Stimulated activated CD8-positive, alpha-beta memory T cell treated with anti-CD3 and anti-CD28 coated beads, Interleukin-12 subunit alpha, Interleukin-12 subunit beta, amount 100 ng/mL, for 4 hours (primary cell): ENCODE results near the gene KIF16B.

Source experiments
- DNase-seq: peaks from one replicate; pipeline ENCODE4 v3.0.0-alpha.2; 2020; ENCODE audit warnings: low read depth

KIF16B gene

GRCh38 chr20:16295534-16295933 lies 277.7 kb downstream of the KIF16B start:
- no peak for DNase-seq

GRCh38 chr20:16293590-16293989 lies 279.7 kb downstream of the KIF16B start:
- DNase-seq: no peak

- DNase-seq: no peak
These were observed 280.9 kb downstream of the KIF16B start for GRCh38 chr20:16292226-16292880.

GRCh38 chr20:16290358-16290757 lies 282.9 kb downstream of the KIF16B start:
- no peak for DNase-seq

- no peak for DNase-seq
These were observed 285.5 kb downstream of the KIF16B start for GRCh38 chr20:16287776-16288175.

GRCh38 chr20:16286601-16287000 lies 286.6 kb downstream of the KIF16B start:
- DNase-seq: no peak

- no peak for DNase-seq
These were observed 288.7 kb downstream of the KIF16B start for GRCh38 chr20:16284385-16285100.

- no peak for DNase-seq
These were observed 289.3 kb downstream of the KIF16B start for GRCh38 chr20:16283978-16284377.

GRCh38 chr20:16283307-16283706 lies 289.9 kb downstream of the KIF16B start:
- no peak for DNase-seq

- no peak for DNase-seq
These were observed 293.0 kb downstream of the KIF16B start for GRCh38 chr20:16280219-16280618.

- DNase-seq: no peak
These were observed 293.9 kb downstream of the KIF16B start for GRCh38 chr20:16279320-16279719.

GRCh38 chr20:16273812-16274555 lies 299.3 kb downstream of the KIF16B start:
- no peak for DNase-seq

- no peak for DNase-seq
These were observed 300.4 kb downstream of the KIF16B start for GRCh38 chr20:16272780-16273360.

GRCh38 chr20:16271450-16271849 lies 301.8 kb downstream of the KIF16B start:
- no peak for DNase-seq

- no peak for DNase-seq
These were observed 302.3 kb downstream of the KIF16B start for GRCh38 chr20:16270989-16271388.

GRCh38 chr20:16270314-16270931 lies 302.8 kb downstream of the KIF16B start:
- DNase-seq: no peak

GRCh38 chr20:16267526-16267925 lies 305.7 kb downstream of the KIF16B start:
- no peak for DNase-seq

- DNase-seq: no peak
These were observed 307.9 kb downstream of the KIF16B start for GRCh38 chr20:16265334-16265733.

GRCh38 chr20:16263582-16263981 lies 309.7 kb downstream of the KIF16B start:
- DNase-seq: no peak

GRCh38 chr20:16262594-16262993 lies 310.7 kb downstream of the KIF16B start:
- no peak for DNase-seq

- DNase-seq: no peak
These were observed 311.4 kb downstream of the KIF16B start for GRCh38 chr20:16261733-16262273.

GRCh38 chr20:16260911-16261310 lies 312.3 kb downstream of the KIF16B start:
- no peak for DNase-seq
